ENCODE data around the gene GPATCH2. TPM values are rescaled to one million over a fixed set of nuclear protein-coding genes. Genes with fewer than 3 reads are reported as not detected.
"Not testable (repeated sequence)": the region's sequence is repeated elsewhere in the genome, so short reads cannot be mapped to it uniquely, and the experiment has no call there.

The GPATCH2 gene
- total RNA-seq, 1 donor from 2014 or later: 15.6 TPM

GRCh38 chr1:217586586-217586985, 44.3 kb downstream of the GPATCH2 start:
- TF ChIP-seq, protein P1, sequence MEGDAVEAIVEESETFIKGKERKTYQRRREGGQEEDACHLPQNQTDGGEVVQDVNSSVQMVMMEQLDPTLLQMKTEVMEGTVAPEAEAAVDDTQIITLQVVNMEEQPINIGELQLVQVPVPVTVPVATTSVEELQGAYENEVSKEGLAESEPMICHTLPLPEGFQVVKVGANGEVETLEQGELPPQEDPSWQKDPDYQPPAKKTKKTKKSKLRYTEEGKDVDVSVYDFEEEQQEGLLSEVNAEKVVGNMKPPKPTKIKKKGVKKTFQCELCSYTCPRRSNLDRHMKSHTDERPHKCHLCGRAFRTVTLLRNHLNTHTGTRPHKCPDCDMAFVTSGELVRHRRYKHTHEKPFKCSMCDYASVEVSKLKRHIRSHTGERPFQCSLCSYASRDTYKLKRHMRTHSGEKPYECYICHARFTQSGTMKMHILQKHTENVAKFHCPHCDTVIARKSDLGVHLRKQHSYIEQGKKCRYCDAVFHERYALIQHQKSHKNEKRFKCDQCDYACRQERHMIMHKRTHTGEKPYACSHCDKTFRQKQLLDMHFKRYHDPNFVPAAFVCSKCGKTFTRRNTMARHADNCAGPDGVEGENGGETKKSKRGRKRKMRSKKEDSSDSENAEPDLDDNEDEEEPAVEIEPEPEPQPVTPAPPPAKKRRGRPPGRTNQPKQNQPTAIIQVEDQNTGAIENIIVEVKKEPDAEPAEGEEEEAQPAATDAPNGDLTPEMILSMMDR (IDR thresholded peaks at IDR 0.05; ENCODE audit: partially characterized antibody, unreplicated experiment): no peak
- H3K9me3 Mint-ChIP-seq (ENCODE audit: unreplicated experiment): no peaks in the 10 kb centered on the region
- no peaks in the 10 kb centered on the region for H3K4me1 Mint-ChIP-seq (ENCODE audit: low read depth, unreplicated experiment)
- H3K36me3 Mint-ChIP-seq (ENCODE audit: unreplicated experiment): no peaks in the 10 kb centered on the region
- no peak for DNase-seq
- no peak overlapping the region for H3K4me3 Mint-ChIP-seq (ENCODE audit: unreplicated experiment)
- H3K27ac Mint-ChIP-seq (ENCODE audit: unreplicated experiment): no peak overlapping the region
- no peaks in the 10 kb centered on the region for H3K27me3 Mint-ChIP-seq (ENCODE audit: unreplicated experiment)

- no peaks in the 10 kb centered on the region for H3K4me1 Mint-ChIP-seq (ENCODE audit: low read depth, unreplicated experiment)
Observed at GRCh38 chr1:217585577-217585976, 45.3 kb downstream of the GPATCH2 start.

DNA sequence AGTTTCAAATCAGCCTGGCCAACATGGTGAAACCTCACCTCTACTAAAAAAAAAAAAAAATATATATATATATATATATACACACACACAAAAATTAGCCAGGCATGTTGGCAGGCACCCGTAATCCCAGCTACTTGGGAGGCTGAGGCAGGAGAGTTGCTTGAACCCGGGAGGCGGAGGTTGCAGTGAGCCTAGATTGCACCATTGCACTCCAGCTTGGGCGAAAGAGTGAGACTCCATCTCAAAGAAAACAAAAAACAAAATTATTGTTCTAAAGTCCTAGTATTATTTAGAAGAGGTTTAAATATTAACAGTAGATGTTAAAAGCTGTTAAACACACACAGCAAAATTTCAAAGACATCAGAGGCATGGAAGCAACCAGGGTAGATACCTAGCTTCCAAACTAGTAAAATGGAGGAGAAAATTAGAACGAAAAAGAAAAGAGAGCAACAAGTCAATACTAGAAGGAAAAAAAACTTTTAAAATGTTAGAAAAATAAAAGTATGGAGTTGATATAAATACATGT, 46.5 kb downstream of the GPATCH2 start:
- not testable (repeated sequence) for H3K27me3 Mint-ChIP-seq (ENCODE audit: unreplicated experiment); H3K4me3 Mint-ChIP-seq (ENCODE audit: unreplicated experiment); H3K4me1 Mint-ChIP-seq (ENCODE audit: low read depth, unreplicated experiment); DNase-seq; H3K9me3 Mint-ChIP-seq (ENCODE audit: unreplicated experiment); H3K27ac Mint-ChIP-seq (ENCODE audit: unreplicated experiment); H3K36me3 Mint-ChIP-seq (ENCODE audit: unreplicated experiment)

More at GRCh38 chr1:217585577-217585976, 45.3 kb downstream of the GPATCH2 start:
- DNase-seq: no peak
- Mint-ChIP-seq H3K36me3 (ENCODE audit: unreplicated experiment) (no peaks in the 10 kb centered on the region), H3K27me3 (ENCODE audit: unreplicated experiment) (no peaks in the 10 kb centered on the region), H3K9me3 (ENCODE audit: unreplicated experiment) (no peaks in the 10 kb centered on the region), H3K27ac (ENCODE audit: unreplicated experiment) (no peak overlapping the region), H3K4me3 (ENCODE audit: unreplicated experiment) (no peak overlapping the region)
- TF ChIP-seq, protein P1 (IDR thresholded peaks at IDR 0.05; ENCODE audit: partially characterized antibody, unreplicated experiment): no peak

GRCh38 chr1:217577336-217577735, 53.6 kb downstream of the GPATCH2 start:
- TF ChIP-seq, protein P1 (IDR thresholded peaks at IDR 0.05; ENCODE audit: partially characterized antibody, unreplicated experiment): no peak
- Mint-ChIP-seq H3K4me3 (ENCODE audit: unreplicated experiment) (no peak overlapping the region), H3K4me1 (ENCODE audit: low read depth, unreplicated experiment) (no peaks in the 10 kb centered on the region), H3K36me3 (ENCODE audit: unreplicated experiment) (no peaks in the 10 kb centered on the region), H3K27ac (ENCODE audit: unreplicated experiment) (no peak overlapping the region), H3K27me3 (ENCODE audit: unreplicated experiment) (no peaks in the 10 kb centered on the region), H3K9me3 (ENCODE audit: unreplicated experiment) (no peaks in the 10 kb centered on the region)
- DNase-seq: no peak

DNA sequence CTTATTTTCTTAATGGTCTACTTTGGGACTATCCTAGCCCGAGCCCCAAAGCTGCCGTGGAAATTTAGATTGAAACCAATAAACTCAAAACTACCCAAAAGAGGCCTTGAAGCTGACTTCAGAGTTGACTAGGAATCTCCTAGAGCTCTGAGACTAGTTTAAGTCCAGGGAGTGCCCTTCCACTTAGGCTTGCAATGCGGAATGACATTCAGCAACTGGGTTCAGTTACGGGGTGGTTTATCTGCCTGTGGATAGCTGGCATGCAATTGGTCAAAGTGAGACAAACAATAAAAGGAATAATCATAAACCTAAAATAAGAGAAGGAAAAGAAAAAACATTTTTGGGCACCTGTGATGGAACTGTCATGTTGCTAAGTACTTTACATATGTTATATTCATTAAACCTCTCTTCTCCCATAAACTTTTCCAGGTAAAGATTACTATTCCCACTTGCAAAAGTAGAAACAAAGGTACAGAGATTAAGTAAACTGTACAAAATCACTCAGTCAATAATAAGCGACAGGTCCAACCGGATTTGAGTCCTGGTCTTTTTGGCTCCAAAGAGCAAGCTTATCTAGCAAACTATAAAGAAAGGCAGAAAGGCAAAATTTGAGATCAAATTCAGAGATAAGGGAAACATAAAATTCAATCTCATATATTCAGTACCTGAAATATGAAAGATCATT, 56.5 kb downstream of the GPATCH2 start:
- TF ChIP-seq, protein P1 (IDR thresholded peaks at IDR 0.05; ENCODE audit: partially characterized antibody, unreplicated experiment): no peak
- H3K9me3 Mint-ChIP-seq (ENCODE audit: unreplicated experiment): no peaks in the 10 kb centered on the region
- no peaks in the 10 kb centered on the region for H3K27me3 Mint-ChIP-seq (ENCODE audit: unreplicated experiment)
- H3K4me1 Mint-ChIP-seq (ENCODE audit: low read depth, unreplicated experiment): no peaks in the 10 kb centered on the region
- H3K36me3 Mint-ChIP-seq (ENCODE audit: unreplicated experiment): no peaks in the 10 kb centered on the region
- DNase-seq: no peak
- H3K4me3 Mint-ChIP-seq (ENCODE audit: unreplicated experiment): no peak overlapping the region
- no peak overlapping the region for H3K27ac Mint-ChIP-seq (ENCODE audit: unreplicated experiment)

Data from glutamatergic neuron (in vitro differentiated cells).